Activated naive CD4-positive, alpha-beta T cell treated with anti-CD3 and anti-CD28 coated beads, Interleukin-2, amount 50 U/mL, for 72 hours (primary cell): ENCODE results near the gene DGKI. TPM values are rescaled to one million over a fixed set of nuclear protein-coding genes. Genes with fewer than 3 reads are reported as not detected.
"Not testable (repeated sequence)": the region's sequence is repeated elsewhere in the genome, so short reads cannot be mapped to it uniquely, and the experiment has no call there.

Experiments
- ATAC-seq, 2 donors: fragments of 150-1000 bp; cut with Tn5 transposase; 2 replicates each; pipeline ENCODE4 v1.10.0; 2021; ENCODE audit warnings: mild to moderate bottlenecking in 2 of 2, moderate library complexity in 2 of 2
- DNase-seq, 2 donors: peaks; one replicate each; pipeline ENCODE4 v3.0.0; 2021 to 2022; ENCODE audit warnings: low spot score in 2 of 2
- H3K27ac Mint-ChIP-seq, 2 donors: one replicate each; pipeline ENCODE4 v1.8.0; 2022; ENCODE audit warnings: mild to moderate bottlenecking in 2 of 2, mixed read lengths in 2 of 2
- H3K36me3 Mint-ChIP-seq, 2 donors: one replicate each; pipeline ENCODE4 v1.8.0; 2022; ENCODE audit warnings: mixed read lengths in 2 of 2
- H3K9me3 Mint-ChIP-seq, 2 donors: one replicate each; pipeline ENCODE4 v1.8.0; 2022; ENCODE audit warnings: mixed read lengths in 2 of 2
- total RNA-seq, 2 donors: library from RNA; stranded (reverse); gene quantifications; one replicate each; pipeline ENCODE4 v1.2.3, GENCODE V29; 2022

DGKI gene
- total RNA-seq, 2 donors from 2014 or later = 0.71 to 16.8 TPM

GRCh38 chr7:137850571-137850970, 3.8 kb upstream of the DGKI start:
- no peak for ATAC-seq
- DNase-seq = no peak
- H3K9me3 Mint-ChIP-seq = peaks cover 0 to 12% of the 10 kb centered on the region in 2 donors
- H3K36me3 Mint-ChIP-seq = peaks cover 0 to 7% of the 10 kb centered on the region in 2 donors
- H3K27ac Mint-ChIP-seq = no peak overlapping the region

GRCh38 chr7:137848095-137848494, 1.3 kb upstream of the DGKI start:
- peaks cover 0 to 12% of the 10 kb centered on the region in 2 donors for H3K9me3 Mint-ChIP-seq
- DNase-seq = no peak
- H3K27ac Mint-ChIP-seq = no peak overlapping the region
- no peak for ATAC-seq
- peaks cover 0 to 7% of the 10 kb centered on the region in 2 donors for H3K36me3 Mint-ChIP-seq

GRCh38 chr7:137847568-137848050, 835 bp upstream of the DGKI start:
- Mint-ChIP-seq H3K36me3 (peaks cover 0 to 7% of the 10 kb centered on the region in 2 donors), H3K9me3 (peaks cover 0 to 12% of the 10 kb centered on the region in 2 donors), H3K27ac (no peak overlapping the region)
- ATAC-seq (peak in 1 of 2 donors; percentile 12), DNase-seq (peak in 1 of 2 donors; percentile 8)

- H3K27ac Mint-ChIP-seq = no peak overlapping the region
- DNase-seq (no peak), ATAC-seq (peak in 1 of 2 donors; percentile 31)
- peaks cover 0 to 12% of the 10 kb centered on the region in 2 donors for H3K9me3 Mint-ChIP-seq
- peaks cover 0 to 7% of the 10 kb centered on the region in 2 donors for H3K36me3 Mint-ChIP-seq
Measured at GRCh38 chr7:137846549-137846826, 286 bp downstream of the DGKI start.

- Mint-ChIP-seq H3K27ac (no peak overlapping the region), H3K9me3 (peaks cover 0 to 3% of the 10 kb centered on the region in 2 donors), H3K36me3 (peaks cover 0 to 7% of the 10 kb centered on the region in 2 donors)
- ATAC-seq (no peak), DNase-seq (no peak)
Measured at GRCh38 chr7:137844677-137845425, 1.9 kb downstream of the DGKI start.

- DNase-seq (no peak), ATAC-seq (no peak)
- Mint-ChIP-seq H3K27ac (no peak overlapping the region), H3K9me3 (no peaks in the 10 kb centered on the region), H3K36me3 (no peaks in the 10 kb centered on the region)
Measured at GRCh38 chr7:137839903-137840779, 6.6 kb downstream of the DGKI start.

- ATAC-seq (no peak), DNase-seq (no peak)
- Mint-ChIP-seq H3K36me3 (no peaks in the 10 kb centered on the region), H3K9me3 (no peaks in the 10 kb centered on the region), H3K27ac (no peak overlapping the region)
Measured at GRCh38 chr7:137838706-137839315, 8.0 kb downstream of the DGKI start.

GRCh38 chr7:137836541-137836940, 10.2 kb downstream of the DGKI start:
- ATAC-seq = no peak
- Mint-ChIP-seq H3K9me3 (peaks cover 10% of the 10 kb centered on the region in 2 donors), H3K27ac (no peak overlapping the region), H3K36me3 (peaks cover 10 to 11% of the 10 kb centered on the region in 2 donors)
- DNase-seq = no peak

GRCh38 chr7:137836113-137836509, 10.7 kb downstream of the DGKI start:
- no peak for ATAC-seq
- no peak for DNase-seq
- Mint-ChIP-seq H3K27ac (no peak overlapping the region), H3K9me3 (peaks cover 10 to 11% of the 10 kb centered on the region in 2 donors), H3K36me3 (peaks cover 10 to 11% of the 10 kb centered on the region in 2 donors)

- Mint-ChIP-seq H3K9me3 (peaks cover 10 to 13% of the 10 kb centered on the region in 2 donors), H3K27ac (no peak overlapping the region), H3K36me3 (peaks cover 10 to 11% of the 10 kb centered on the region in 2 donors)
- no peak for DNase-seq
- ATAC-seq = no peak
Measured at GRCh38 chr7:137835486-137836112, 11.2 kb downstream of the DGKI start.

- no peak for ATAC-seq
Measured at GRCh38 chr7:137834552-137834951, 12.2 kb downstream of the DGKI start.

GRCh38 chr7:137832990-137833389, 13.8 kb downstream of the DGKI start:
- Mint-ChIP-seq H3K36me3 (peaks cover 10 to 11% of the 10 kb centered on the region in 2 donors), H3K9me3 (peaks cover 10 to 13% of the 10 kb centered on the region in 2 donors)
- not testable (repeated sequence) for ATAC-seq, H3K27ac Mint-ChIP-seq, DNase-seq

More at GRCh38 chr7:137834552-137834951, 12.2 kb downstream of the DGKI start:
- Mint-ChIP-seq H3K36me3 (peaks cover 10 to 11% of the 10 kb centered on the region in 2 donors), H3K27ac (no peak overlapping the region), H3K9me3 (peaks cover 10 to 13% of the 10 kb centered on the region in 2 donors)
- DNase-seq = no peak

GRCh38 chr7:137832382-137832781, 14.4 kb downstream of the DGKI start:
- Mint-ChIP-seq H3K27ac (no peak overlapping the region), H3K36me3 (peaks cover 10 to 11% of the 10 kb centered on the region in 2 donors), H3K9me3 (peaks cover 10 to 13% of the 10 kb centered on the region in 2 donors)
- ATAC-seq (no peak), DNase-seq (no peak)

GRCh38 chr7:137831555-137831954, 15.2 kb downstream of the DGKI start:
- not testable (repeated sequence) for H3K27ac Mint-ChIP-seq, ATAC-seq, DNase-seq
- H3K9me3 Mint-ChIP-seq = peaks cover 10 to 13% of the 10 kb centered on the region in 2 donors
- peaks cover 10 to 11% of the 10 kb centered on the region in 2 donors for H3K36me3 Mint-ChIP-seq

- Mint-ChIP-seq H3K36me3 (peaks cover 10 to 11% of the 10 kb centered on the region in 2 donors), H3K27ac (no peak overlapping the region), H3K9me3 (peaks cover 10 to 13% of the 10 kb centered on the region in 2 donors)
- no peak for ATAC-seq
- DNase-seq = no peak
Measured at GRCh38 chr7:137829337-137829992, 17.3 kb downstream of the DGKI start.

GRCh38 chr7:137828456-137828855, 18.3 kb downstream of the DGKI start:
- DNase-seq = no peak
- no peak overlapping the region for H3K27ac Mint-ChIP-seq
- ATAC-seq = no peak
- peaks cover 9 to 11% of the 10 kb centered on the region in 2 donors for H3K9me3 Mint-ChIP-seq
- peaks cover 10% of the 10 kb centered on the region in 2 donors for H3K36me3 Mint-ChIP-seq
